HEK293 (cell line): ENCODE results near the gene SIRT7.

ENCODE experiments used
- KLF9 ChIP-seq: fragments of 450-650 bp; formaldehyde crosslinking; IDR thresholded peaks from 2 replicates; pipeline ENCODE4 v1.5.1; 2016; ENCODE audit warnings: missing biosample characterization, missing genetic modification characterization, low read depth
- MEIS1 ChIP-seq: sonication (generic); formaldehyde crosslinking; IDR thresholded peaks from 2 replicates; pipeline ENCODE4 v1.8.1; 2022; ENCODE audit warnings: missing genetic modification reagents, mild to moderate bottlenecking, borderline replicate concordance
- RBAK ChIP-seq: fragments of 450-650 bp; formaldehyde crosslinking; IDR thresholded peaks from 2 replicates; pipeline ENCODE4 v1.5.1; 2016; ENCODE audit warnings: missing biosample characterization, missing genetic modification characterization
- TF ChIP-seq, protein P1 (sequence below): fragments of 450-650 bp; formaldehyde crosslinking; IDR thresholded peaks from 2 replicates; pipeline ENCODE4 v1.5.1; 2016; ENCODE audit warnings: missing biosample characterization, missing genetic modification characterization

DNA sequence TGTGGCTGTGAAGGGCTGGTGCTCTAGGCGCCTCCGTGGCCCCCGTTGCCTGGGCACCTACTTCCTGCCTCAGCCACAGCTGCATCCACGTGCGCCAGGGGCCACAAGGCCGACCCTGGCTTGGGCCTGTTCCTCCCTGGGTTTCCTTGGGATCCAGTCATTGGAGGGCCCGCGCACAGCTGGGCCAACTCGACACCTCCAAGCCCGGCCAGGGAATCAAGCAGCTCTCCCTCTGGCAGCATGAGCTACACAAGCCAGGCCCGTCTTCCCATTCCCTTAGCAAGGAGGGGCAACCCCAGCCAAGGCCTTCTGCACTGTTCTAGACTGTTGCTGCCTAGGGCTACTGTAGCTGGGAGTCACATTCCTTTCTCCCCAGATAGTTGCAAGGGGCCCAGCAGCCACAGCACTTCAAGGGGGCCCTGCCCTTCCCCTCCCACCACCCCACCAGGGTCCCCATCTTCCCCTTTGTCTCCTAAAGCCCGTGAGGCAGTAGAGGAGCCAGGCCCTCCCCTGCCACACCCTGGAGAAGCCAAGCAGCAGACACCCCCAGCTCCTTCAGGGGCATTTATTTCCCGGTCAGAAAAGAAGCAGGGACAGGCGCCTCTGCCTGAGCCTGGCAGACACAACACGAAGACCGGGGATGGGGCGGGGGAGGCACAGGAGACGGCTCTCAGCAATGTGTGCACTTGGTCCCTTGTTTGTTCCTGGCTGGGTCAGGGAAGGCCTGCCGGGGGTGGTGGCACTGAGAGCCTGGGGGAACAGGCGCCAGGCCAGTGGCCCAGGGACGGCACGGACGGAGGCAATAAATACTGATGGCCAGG, 50.6 kb downstream of the SIRT7 start:
- TF ChIP-seq, protein P1, sequence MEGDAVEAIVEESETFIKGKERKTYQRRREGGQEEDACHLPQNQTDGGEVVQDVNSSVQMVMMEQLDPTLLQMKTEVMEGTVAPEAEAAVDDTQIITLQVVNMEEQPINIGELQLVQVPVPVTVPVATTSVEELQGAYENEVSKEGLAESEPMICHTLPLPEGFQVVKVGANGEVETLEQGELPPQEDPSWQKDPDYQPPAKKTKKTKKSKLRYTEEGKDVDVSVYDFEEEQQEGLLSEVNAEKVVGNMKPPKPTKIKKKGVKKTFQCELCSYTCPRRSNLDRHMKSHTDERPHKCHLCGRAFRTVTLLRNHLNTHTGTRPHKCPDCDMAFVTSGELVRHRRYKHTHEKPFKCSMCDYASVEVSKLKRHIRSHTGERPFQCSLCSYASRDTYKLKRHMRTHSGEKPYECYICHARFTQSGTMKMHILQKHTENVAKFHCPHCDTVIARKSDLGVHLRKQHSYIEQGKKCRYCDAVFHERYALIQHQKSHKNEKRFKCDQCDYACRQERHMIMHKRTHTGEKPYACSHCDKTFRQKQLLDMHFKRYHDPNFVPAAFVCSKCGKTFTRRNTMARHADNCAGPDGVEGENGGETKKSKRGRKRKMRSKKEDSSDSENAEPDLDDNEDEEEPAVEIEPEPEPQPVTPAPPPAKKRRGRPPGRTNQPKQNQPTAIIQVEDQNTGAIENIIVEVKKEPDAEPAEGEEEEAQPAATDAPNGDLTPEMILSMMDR (tag by site-specific recombination) = no peak
- TF ChIP-seq MEIS1 (CRISPR knock-in tag) (no peak), KLF9 (tag by site-specific recombination) (no peak; the same call in 1 of the 2 replicates), RBAK (tag by site-specific recombination) (no peak)
